Stimulated activated CD4-positive, alpha-beta T cell treated with anti-CD3 and anti-CD28 coated beads, Interleukin-12 subunit alpha, Interleukin-12 subunit beta, amount 100 ng/mL, for 48 hours (primary cell): Measurements from ENCODE around the gene NEDD4L.
"Not testable (repeated sequence)": the region's sequence is repeated elsewhere in the genome, so short reads cannot be mapped to it uniquely, and the experiment has no call there.

Experiments used
- DNase-seq, 3 donors: peaks; one replicate each; pipeline ENCODE4 v3.0.0-alpha.2; 2020; ENCODE audit warnings: low read depth in 2 of 3, low spot score in 1 of 3

Gene NEDD4L

DNA sequence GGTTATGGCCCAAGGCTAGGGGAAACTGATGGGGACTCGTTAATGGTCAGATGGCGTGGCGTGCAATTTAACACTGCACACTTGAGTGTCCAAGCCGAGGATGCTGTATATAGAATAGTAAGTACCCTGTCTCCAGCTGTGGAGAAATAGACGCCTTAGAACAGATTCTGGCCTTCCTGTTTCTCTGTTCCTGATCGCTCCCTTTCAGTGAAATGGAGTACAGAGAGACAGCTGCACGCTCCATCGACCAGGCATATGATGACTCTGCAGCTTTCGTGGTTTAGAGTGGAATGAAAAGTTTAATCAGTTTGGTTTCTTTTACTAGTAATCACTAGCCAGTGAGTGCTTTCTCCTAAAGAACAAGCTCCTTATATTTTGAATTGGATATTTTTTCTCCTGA, 213.4 kb downstream of the NEDD4L start:
- DNase-seq = no peak

DNA sequence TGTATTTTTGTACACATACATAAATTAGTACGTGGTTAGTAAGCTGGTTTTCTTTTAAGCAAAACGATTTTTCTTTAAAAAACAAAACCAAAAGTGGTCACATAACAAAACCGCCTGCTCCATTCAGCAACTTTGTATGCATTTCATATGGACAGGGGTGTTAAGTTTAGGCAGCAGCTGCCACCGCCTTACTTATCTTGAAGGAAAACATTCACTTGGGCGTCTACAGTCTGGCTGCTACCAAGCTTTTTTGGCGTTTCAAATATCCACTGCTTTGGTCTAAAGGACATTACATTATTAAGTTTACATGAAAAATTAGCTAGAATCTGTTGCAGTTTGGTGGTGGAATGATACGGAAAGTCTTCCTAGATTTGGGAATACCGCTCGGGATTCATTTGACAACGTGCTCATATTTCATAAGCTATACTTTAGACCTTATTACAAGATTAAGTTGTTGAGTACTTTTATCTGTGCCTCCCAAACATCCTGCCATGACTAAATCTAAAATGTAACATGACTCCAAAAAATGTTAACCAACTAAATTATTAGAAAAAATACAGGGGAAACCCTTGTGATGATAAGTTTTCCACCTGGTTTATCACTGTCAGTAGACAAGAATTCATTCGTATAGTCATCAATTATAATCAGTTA, 214.8 kb downstream of the NEDD4L start:
- no peak for DNase-seq

DNA sequence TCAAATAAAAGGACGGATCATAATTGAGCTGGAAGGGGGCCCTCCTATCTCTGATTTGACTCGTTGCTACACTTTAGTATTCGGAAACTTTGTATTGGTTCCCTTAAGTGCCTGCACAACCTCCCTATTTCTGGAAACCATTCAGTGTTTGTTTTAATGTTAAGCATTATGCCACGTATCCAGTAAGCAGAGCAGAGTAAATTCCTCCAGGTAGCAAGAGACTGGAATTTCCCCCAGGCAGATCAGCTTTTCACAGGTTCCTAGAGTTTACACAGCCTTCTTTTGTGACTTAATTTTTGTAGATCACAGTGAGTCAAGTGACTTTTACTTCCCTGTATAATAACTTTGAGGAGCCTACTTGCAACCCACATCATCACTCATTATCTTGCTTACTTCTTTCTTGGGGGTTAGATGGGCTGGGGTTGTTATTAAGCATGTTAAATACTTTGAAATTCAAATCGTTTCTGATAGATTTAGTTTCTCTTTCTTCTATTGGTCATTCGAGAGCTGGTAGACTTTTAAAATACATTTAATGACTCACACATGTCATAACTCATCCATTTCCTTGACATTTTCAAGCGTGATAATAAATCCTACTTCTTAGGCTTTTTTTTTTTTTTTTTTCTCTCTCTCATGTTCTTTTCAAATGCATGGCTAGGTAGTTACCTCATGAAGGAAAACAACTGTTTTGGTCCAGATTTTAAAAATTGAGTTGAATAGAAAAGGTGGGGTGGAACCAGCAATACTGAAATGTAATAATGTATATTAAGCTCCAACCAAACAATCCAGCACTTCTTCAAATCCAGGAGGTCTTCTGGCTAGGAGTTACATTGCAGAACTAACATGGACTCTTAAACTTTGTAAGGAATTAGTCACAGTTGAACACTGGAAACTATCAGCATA, 219.3 kb downstream of the NEDD4L start:
- no peak for DNase-seq

DNA sequence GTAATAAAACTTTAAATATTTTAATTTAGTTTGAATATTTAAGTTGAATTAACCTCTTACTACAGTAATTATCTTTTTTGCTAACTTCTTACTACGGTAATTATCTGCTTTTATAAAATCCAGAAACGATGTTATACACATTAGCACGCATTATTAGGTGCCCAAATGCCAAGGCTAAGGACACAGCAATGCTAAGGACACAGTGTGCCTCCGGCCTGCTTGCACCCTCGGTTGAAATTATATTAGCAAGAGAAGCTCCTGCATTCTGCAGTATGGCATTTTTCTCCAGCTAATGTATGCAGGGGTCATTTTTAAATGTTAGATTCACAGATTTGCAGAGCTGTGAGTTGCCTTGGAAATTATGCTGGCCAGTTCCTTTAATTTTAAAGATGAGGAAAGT, 220.0 kb downstream of the NEDD4L start:
- no peak for DNase-seq

DNA sequence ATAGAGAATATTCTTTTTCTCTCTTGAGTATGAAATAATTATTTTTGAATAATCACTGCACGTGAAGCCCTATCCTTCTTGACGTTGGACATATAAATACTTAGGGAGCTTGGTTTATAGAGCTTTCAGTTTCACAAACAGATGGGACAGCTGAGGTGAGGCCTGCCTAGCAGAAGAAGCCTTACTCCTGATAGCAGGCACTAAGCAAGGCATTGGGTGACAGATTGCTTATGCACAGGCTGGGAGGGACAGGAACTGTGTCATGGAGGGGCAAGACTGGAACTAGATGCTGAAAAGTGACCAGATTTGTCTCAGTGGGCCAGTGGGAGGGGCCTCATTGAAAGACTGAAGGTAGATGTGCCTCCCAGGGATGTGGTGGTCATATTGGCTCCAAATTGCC, 220.8 kb downstream of the NEDD4L start:
- no peak for DNase-seq

DNA sequence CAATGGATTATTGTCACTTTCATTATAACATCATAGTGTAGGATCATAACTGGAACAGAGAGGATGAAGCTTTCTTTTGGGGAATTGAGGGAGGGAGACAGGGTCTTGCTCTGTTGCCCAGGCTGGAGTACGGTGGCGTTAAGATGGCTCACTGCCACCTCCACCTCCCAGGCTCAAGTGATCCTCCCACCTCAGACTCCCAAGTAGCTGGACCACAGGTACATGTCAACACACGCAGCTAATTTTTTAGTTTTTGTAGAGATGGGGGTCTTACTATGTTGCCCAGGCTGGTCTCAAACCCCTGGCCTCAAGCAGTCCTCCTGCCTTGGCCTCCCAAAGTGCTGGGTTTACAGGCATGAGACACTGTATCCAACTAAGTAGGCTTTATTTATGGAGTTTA, 221.5 kb downstream of the NEDD4L start:
- DNase-seq = not testable (repeated sequence)

DNA sequence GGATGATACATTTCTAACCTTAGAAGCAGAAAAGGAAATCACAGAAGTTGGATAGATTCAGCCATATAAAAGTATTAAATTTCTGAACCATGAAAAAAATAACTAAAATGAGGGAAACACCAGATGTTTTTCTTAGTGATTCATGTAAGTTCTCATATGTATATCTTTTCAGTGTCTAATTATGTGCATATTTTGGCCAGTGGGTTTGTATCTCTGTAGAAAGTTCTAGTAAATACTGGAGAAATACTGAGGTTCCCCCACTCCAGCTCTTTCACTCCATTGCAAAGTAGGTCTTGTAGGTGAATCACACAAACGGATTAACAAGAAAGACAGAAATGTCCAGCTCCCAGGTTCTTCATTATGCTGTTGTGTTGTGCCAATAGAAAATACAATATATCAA, 222.3 kb downstream of the NEDD4L start:
- no peak for DNase-seq

DNA sequence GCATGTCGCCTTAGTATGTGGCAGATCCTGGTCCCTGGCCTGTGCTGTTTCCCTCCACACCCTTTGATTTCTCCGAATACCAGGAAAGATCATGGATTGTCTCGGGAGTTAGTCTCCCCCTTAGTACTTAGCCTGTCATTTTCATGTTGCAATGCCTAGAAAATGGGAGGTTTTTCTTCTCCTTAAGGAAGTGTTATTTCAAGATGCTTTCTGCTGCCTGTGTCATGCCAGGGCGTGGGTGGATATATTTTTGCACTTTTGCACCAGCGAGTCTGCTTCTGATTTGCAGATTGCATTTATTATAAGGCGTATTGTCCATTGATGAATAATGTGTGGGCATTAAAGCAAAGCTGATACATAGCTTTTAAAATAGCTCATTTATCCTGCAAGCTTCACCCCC, 223.5 kb downstream of the NEDD4L start:
- DNase-seq = no peak

DNA sequence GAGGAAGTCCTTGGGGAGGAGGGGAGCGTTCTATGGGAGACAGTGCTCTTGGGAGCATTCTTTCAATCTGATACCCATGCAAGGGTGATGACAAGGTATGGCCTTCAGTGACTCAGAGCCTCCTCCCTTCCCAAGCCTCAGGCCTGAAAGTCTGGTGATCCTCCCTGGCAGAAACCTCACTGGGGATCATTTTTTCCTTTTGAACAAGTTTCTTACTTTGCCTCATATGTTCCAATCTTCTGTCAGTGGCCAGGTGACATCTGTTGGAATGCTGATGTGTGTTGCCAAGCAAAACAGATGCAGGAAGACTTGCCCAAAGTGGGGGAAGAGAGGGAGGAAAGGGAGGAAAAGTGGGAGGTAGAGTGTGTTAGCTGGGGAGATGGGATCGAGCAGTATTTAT, 224.8 kb downstream of the NEDD4L start:
- no peak for DNase-seq

DNA sequence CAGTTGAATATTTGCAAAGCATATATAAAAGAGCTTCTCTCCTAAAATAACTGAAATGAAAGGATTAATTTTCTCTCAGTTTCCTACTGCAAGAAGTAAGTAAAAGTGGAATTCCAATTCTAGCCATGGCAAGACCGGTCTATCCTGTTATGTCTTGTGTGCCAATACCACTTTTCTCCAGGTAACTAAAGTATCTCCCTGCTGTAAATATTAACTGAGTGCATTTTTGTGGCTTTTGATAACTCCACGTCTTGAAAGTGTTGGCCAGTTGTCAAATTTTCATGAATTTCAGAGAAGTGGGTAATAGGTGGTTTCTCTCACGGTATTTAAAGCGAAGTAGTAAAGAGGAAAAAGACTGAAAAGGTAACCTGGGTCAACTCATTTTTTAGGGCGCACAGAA, 225.9 kb downstream of the NEDD4L start:
- DNase-seq = no peak

DNA sequence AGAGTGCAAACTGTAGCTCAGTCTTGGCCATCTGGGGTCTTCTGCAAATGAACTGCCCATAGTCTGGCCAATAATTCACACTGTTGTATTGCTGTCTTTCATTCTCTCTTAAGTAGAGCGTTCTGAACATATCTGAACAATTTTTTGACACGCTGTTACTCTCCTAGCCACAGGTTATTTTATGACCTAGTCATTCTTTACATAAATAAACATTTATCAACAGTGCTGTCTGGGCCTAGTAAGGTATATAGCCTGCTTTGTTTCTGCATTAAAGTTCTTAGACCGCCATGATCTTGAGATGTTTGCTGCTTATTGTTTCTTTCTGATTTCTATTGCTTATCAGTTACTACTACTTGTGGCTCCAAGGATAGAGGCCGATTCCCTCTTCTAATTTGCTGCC, 226.4 kb downstream of the NEDD4L start:
- no peak for DNase-seq

DNA sequence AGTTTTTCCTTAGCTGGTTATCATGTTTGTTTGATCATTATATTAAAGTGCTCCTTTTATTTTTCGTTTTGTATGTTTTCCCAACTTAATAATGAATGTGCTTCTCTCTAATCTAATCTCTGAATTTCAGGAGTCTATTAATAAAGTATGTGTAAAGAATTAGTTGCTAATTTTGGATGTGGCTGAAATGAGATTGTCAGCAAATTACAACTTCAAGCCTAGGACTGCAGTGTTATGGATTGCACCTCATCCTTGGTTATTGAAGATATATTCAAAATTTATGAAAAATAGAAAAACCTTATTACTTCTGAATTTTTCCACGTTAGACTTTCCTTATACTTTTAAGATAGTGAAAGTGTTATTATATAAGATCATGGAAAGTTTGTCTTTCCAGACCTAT, 227.7 kb downstream of the NEDD4L start:
- DNase-seq = no peak

DNA sequence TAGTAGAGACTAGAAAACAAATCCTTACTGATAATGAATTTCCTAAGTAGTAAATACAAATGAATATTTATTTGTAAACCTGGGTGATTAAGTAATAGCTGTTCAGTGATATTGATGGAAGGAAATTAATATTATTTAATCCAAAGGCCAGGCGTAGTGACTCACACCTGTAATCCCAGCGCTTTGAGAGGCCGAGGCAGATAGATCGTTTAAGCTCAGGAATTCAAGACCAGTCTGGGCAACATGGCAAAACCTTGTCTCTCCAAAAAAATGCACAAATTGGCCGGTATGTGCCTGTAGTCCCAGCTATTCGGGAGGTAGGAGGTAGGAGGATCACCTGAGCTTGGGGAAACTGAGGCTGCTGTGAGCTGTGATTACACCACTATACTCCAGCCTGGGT, 228.2 kb downstream of the NEDD4L start:
- DNase-seq = no peak

DNA sequence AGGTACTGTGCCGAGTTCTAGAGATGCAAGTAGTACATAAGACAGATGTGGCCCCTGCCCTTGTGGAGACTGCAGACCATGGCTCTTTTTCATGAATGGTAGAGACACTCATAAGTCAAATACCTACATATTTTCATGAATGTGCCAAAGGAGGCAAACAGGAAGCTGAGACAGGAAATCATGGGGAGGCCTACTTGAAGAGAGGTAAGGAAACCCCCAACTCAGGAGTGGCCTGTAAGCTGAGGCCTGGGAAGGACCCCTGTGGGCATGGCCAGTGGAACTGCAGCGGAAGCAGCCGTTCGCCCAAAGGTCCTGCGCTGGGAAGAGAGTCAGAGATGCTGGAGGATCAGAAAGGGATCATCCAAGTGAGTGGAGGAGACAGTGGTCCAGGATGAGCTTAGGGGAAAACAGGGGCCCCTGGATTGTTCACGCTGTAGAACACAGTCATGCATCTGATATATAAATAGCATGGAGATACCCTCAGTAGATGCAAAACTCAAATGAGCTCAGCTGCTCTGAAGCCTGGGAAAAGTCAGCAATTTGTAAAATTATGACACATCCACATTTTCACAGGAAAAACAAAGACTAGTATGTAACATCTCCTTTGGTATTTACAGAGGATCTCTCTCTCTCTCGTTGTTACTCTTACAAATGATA, 228.9 kb downstream of the NEDD4L start:
- no peak for DNase-seq

DNA sequence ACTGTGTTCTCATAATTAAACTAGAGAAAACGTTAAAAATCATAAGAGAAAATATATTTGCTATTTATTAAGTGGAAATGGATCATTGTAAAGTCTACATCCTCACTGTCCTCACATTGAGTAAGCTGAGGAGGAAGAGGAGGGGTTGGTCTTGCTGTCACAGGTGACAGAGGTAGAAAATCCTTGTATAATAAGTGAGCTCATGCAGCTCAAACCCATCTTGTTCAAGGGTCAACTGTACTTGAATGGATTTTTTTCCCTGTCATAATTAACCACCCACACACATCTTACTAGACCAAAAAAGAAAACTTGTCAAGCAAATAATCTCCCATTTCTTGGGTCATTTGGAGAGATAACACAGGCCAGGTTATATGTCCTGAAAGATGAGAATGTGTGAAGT, 231.2 kb downstream of the NEDD4L start:
- no peak for DNase-seq

DNA sequence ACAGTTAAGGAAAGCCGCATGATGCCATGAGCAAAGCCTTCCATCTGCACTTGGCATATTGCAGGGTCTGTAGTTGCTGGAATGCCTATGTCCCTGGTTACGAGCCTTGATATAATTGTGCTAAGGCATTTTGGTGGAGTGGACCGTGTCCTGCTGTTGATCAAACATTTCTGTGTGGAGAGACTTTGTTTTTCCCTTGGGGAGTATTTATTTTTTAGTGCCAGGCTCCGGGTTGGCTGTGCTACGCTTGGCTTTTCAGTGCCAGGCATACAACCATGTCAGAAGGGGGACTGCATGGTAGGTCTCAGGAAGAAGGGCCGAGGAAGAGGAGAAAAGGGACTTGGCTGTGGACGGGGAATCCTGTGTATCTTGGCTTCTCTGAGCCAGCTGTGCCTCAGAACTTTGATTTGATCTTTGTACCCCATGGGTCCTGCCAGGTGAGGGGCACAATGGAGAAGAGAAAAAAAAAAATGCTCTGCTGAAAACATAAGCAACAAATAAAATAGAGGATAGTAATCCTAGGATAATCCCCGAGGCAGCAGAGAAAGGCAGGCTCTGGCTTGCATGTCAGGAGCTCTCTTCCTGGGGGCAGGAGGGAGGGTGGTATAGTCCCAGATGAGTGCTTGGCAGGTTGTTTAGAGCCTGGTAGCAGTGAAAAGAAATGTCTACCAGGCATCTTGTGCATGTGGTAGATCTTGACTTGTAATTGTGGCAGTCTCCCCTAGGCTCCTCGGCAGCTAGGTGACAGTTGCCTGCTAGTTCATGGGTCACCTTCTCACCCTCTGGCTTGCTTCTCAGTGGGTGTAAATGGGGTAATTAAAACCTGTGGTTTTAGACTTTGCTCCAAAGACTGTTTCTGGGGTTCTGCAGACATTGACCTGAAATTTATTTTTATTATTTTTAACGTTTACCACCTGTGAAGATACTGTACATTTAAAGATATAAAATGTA, 233.0 kb downstream of the NEDD4L start:
- DNase-seq = no peak

DNA sequence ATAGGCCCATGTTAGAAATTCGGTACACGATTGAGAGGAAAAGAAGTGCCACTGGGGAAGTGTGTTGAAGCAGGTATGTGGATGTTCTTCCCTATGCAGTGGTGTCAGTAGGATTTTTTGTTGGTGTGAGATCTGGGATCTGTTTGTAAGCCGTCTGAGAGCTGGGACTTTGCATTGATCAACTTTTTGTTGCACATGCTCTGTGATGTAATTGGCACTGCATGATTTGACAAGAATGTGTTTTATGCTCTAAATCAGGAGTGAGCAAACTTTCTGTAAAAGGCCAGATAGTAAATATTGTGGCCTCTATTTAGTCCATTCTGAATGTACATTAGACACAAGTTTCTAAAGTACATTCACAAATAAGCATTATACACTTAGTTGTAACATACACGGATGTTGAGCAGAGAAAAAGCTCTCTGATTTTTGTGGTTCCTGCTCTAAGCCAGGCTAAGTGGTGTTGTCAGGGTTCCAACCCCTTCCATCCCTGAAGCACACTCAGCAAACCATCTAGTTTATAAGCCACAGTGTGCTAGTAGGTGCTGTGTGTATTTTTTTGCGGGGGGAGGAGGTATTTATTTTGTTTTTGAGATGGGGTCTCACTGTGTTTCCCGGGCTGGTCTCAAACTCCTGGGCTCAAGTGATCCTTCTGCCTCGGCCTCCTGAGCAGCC, 235.6 kb downstream of the NEDD4L start:
- DNase-seq = no peak

DNA sequence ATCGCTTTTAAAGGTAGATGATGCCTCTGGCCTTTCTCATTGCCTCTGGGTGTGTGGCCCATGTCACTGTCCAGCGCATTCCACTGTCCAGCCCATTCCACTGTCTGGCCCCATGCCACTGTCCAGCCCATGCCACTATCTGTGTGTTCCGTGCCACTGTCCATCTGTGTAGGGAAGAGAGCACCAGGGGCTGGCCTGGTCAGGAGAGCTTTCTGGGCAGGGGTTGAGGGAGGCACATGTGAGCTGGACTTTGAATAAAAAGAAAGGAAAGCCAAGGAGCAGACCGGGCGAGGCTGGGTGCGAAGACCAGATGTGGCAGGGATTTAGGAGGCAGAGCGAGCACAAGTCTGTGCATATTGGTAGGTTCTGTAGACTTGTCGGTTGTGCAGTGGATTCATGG, 236.2 kb downstream of the NEDD4L start:
- no peak for DNase-seq

DNA sequence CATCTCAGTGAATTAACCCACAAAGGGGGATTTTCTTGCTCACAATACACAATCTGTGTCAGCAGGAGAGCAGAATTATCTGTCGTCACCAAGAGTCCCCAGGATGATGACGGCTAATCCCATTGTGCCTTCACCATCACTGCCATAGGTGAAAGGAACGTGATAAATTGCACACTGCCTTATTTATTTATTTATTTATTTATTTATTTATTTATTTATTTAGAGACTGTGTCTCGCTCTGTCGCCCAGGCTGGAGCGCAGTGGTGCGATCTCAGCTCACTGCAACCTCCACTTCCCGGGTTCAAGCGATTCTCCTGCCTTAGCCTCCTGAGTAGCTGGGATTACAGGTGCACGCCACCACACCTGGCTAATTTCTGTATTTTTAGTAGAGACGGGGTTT, 238.8 kb downstream of the NEDD4L start:
- not testable (repeated sequence) for DNase-seq

DNA sequence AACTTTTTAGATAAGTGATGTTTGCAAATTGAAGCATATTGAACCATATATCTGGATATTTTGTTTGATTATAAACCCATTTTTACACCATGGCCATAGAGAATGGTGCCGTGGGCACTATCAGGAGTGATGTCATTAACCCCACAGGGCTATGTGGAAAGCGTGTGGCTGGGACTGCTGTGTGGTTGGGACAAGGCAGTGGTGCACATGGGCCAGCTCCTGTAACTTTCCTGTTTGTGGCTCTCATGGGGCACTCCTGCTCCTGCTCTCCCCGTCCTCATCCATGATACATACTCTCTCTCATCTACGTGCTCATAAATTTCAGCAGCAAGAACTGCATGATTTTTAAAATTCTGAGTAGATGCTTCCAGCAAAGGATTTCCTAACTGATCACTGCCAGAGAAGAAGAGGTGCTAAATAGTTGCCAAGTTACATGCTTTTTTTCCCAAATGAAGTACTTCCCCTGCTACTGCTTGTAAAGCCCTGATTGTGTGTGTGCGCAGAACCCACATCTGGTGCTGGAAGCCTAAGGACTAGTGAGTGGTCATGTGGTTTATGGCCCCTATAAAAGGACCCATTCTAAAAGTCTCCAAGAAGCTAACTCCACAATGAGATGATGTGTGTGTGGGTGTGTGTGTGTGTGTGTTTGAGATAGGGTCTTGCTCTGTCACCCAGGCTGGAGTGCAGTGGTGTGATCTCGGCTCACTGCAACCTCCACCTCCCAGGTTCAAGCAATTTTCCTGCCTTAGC, 240.8 kb downstream of the NEDD4L start:
- DNase-seq = no peak
